WTC11 (cell line): ENCODE data around the gene AMER3. TPM values are rescaled to one million over a fixed set of nuclear protein-coding genes. Genes with fewer than 3 reads are reported as not detected.

Experiments
- CBFB ChIP-seq: sonication (generic); formaldehyde crosslinking; IDR thresholded peaks from 2 replicates; pipeline ENCODE4 v1.8.1; 2022; ENCODE audit warnings: mild to moderate bottlenecking, low read depth, missing genetic modification reagents
- CREB1 ChIP-seq: sonication (generic); formaldehyde crosslinking; IDR thresholded peaks from 2 replicates; pipeline ENCODE4 v1.8.0; 2023; ENCODE audit warnings: mild to moderate bottlenecking, missing genetic modification reagents
- EMX1 ChIP-seq: fragments of 250-450 bp; sonication (Bioruptor Pico); IDR thresholded peaks from 2 replicates; pipeline ENCODE4 v1.8.0; 2021; ENCODE audit warnings: mild to moderate bottlenecking
- GRHL2 ChIP-seq: fragments of 250-450 bp; sonication (Bioruptor Pico); IDR thresholded peaks from 2 replicates; pipeline ENCODE4 v1.8.0; 2022; ENCODE audit warnings: mild to moderate bottlenecking, moderate library complexity; ENCODE audit not compliant: insufficient replicate concordance, severe bottlenecking
- HMGA2 ChIP-seq: fragments of 250-450 bp; sonication (Bioruptor Pico); IDR thresholded peaks from 2 replicates; pipeline ENCODE4 v1.4.0; 2021; ENCODE audit warnings: mild to moderate bottlenecking, moderate library complexity
- IRF2 ChIP-seq: sonication (generic); formaldehyde crosslinking; IDR thresholded peaks from 2 replicates; pipeline ENCODE4 v1.8.0; 2022; ENCODE audit warnings: low read depth, missing genetic modification reagents, borderline replicate concordance
- KAT7 ChIP-seq: sonication (generic); formaldehyde crosslinking; IDR thresholded peaks from 2 replicates; pipeline ENCODE4 v1.8.1; 2023; ENCODE audit warnings: missing genetic modification reagents, mild to moderate bottlenecking, borderline replicate concordance
- MYBL2 ChIP-seq: sonication (generic); formaldehyde crosslinking; IDR thresholded peaks from 2 replicates; pipeline ENCODE4 v1.8.1; 2023; ENCODE audit warnings: mild to moderate bottlenecking, moderate library complexity, missing genetic modification reagents
- NFYB ChIP-seq: sonication (generic); formaldehyde crosslinking; conservative IDR thresholded peaks from 2 replicates; pipeline ENCODE4 v1.8.0; 2022; ENCODE audit warnings: low read depth, missing genetic modification reagents
- TEAD4 ChIP-seq: sonication (generic); formaldehyde crosslinking; IDR thresholded peaks from 2 replicates; pipeline ENCODE4 v1.8.0; 2022; ENCODE audit warnings: mild to moderate bottlenecking, missing genetic modification reagents
- ZNF138 ChIP-seq: sonication (generic); formaldehyde crosslinking; conservative IDR thresholded peaks from 2 replicates; pipeline ENCODE4 v1.8.1; 2022; ENCODE audit warnings: mild to moderate bottlenecking, moderate library complexity, missing genetic modification reagents
- ZNF263 ChIP-seq: sonication (generic); formaldehyde crosslinking; IDR thresholded peaks from 2 replicates; pipeline ENCODE4 v1.8.1; 2022; ENCODE audit warnings: low read depth, mild to moderate bottlenecking, moderate library complexity, missing genetic modification reagents
- ZNF416 ChIP-seq: fragments of 250-450 bp; sonication (Bioruptor Pico); IDR thresholded peaks from 2 replicates; pipeline ENCODE4 v1.9.0; 2021; ENCODE audit warnings: mild to moderate bottlenecking, inconsistent platforms
- total RNA-seq: library from RNA; stranded (reverse); gene quantifications from 3 replicates; pipeline ENCODE4 v1.2.3, GENCODE V29; 2021
- TF ChIP-seq, protein P1 (sequence below): sonication (generic); formaldehyde crosslinking; IDR thresholded peaks from 2 replicates; pipeline ENCODE4 v1.8.0; 2023; ENCODE audit warnings: mild to moderate bottlenecking, missing genetic modification reagents
- TF ChIP-seq, protein P2 (sequence below): fragments of 250-450 bp; sonication (Bioruptor Pico); IDR thresholded peaks from 2 replicates; pipeline ENCODE4 v1.9.0; 2021; ENCODE audit warnings: mild to moderate bottlenecking
- TF ChIP-seq, protein P3 (sequence below): sonication (generic); formaldehyde crosslinking; IDR thresholded peaks from 2 replicates; pipeline ENCODE4 v1.8.0; 2022; ENCODE audit warnings: missing genetic modification reagents
- TF ChIP-seq, protein P4 (sequence below): sonication (generic); formaldehyde crosslinking; IDR thresholded peaks from 2 replicates; pipeline ENCODE4 v1.8.1; 2023; ENCODE audit warnings: mild to moderate bottlenecking, missing genetic modification reagents, borderline replicate concordance
- TF ChIP-seq, protein P5 (sequence below): fragments of 250-450 bp; sonication (Bioruptor Pico); IDR thresholded peaks from 2 replicates; pipeline ENCODE4 v1.9.0; 2021; ENCODE audit warnings: mild to moderate bottlenecking
- TF ChIP-seq, protein P6 (sequence below): sonication (generic); formaldehyde crosslinking; IDR thresholded peaks from 2 replicates; pipeline ENCODE4 v1.8.1; 2022; ENCODE audit warnings: low read depth, missing genetic modification reagents, borderline replicate concordance
- TF ChIP-seq, protein P7 (sequence below): sonication (generic); formaldehyde crosslinking; IDR thresholded peaks from 2 replicates; pipeline ENCODE4 v1.8.1; 2022; ENCODE audit warnings: low read depth, mild to moderate bottlenecking, moderate library complexity, missing genetic modification reagents, borderline replicate concordance

The AMER3 gene
- total RNA-seq, 1 experiment from 2014 or later: 0.13 TPM

DNA sequence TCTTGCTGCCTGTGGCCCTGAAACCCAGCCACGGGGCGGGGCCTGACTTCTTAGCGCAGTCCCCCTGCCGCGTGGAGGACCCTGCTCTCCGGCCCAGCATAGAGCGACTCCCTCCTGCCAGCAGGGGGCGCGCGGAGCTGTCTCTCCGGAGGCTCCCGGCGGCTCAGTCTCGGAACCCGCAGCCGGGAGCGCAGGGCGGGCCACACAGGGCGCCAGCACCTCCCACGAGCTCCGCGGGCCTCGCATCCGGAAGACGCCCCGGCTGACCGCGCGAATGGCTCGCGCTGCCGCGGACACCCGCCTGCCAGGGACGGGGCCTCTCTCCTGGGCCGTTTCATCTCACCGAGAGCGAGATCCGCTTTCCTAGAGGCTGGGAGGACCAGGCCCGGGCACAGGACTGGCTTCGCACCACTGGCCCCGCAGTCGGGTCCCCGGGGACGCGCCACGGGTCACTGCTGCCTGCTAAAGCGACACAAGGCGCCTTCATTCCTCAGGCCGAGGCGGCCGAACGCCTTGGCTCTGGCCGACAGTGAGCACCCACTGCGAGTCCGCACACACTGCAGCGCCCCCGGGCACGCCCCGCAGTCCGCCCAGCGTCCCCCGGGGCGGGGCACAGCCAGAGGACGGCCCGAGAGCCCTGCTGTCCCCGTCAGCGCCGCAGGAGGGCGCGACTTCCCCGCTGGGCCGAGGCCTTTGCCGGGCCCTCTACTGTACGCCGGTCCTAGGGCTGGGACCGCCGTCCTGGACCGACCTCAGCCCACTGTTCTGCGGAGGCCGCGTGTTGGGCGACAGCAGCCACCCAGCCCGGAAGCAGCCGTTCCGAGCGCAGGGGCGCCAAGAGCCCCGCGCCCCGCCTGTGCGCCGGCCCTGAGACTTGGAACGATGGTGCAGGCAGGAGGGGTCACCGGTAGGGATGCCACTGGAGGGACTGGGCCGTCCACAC is 42.4 kb downstream of the AMER3 start (continued):
- TF ChIP-seq, protein P1, sequence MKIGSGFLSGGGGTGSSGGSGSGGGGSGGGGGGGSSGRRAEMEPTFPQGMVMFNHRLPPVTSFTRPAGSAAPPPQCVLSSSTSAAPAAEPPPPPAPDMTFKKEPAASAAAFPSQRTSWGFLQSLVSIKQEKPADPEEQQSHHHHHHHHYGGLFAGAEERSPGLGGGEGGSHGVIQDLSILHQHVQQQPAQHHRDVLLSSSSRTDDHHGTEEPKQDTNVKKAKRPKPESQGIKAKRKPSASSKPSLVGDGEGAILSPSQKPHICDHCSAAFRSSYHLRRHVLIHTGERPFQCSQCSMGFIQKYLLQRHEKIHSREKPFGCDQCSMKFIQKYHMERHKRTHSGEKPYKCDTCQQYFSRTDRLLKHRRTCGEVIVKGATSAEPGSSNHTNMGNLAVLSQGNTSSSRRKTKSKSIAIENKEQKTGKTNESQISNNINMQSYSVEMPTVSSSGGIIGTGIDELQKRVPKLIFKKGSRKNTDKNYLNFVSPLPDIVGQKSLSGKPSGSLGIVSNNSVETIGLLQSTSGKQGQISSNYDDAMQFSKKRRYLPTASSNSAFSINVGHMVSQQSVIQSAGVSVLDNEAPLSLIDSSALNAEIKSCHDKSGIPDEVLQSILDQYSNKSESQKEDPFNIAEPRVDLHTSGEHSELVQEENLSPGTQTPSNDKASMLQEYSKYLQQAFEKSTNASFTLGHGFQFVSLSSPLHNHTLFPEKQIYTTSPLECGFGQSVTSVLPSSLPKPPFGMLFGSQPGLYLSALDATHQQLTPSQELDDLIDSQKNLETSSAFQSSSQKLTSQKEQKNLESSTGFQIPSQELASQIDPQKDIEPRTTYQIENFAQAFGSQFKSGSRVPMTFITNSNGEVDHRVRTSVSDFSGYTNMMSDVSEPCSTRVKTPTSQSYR (CRISPR knock-in tag): no peak
- TF ChIP-seq, protein P2, sequence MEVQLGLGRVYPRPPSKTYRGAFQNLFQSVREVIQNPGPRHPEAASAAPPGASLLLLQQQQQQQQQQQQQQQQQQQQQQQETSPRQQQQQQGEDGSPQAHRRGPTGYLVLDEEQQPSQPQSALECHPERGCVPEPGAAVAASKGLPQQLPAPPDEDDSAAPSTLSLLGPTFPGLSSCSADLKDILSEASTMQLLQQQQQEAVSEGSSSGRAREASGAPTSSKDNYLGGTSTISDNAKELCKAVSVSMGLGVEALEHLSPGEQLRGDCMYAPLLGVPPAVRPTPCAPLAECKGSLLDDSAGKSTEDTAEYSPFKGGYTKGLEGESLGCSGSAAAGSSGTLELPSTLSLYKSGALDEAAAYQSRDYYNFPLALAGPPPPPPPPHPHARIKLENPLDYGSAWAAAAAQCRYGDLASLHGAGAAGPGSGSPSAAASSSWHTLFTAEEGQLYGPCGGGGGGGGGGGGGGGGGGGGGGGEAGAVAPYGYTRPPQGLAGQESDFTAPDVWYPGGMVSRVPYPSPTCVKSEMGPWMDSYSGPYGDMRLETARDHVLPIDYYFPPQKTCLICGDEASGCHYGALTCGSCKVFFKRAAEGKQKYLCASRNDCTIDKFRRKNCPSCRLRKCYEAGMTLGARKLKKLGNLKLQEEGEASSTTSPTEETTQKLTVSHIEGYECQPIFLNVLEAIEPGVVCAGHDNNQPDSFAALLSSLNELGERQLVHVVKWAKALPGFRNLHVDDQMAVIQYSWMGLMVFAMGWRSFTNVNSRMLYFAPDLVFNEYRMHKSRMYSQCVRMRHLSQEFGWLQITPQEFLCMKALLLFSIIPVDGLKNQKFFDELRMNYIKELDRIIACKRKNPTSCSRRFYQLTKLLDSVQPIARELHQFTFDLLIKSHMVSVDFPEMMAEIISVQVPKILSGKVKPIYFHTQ (CRISPR knock-in tag): no peak
- TF ChIP-seq ZNF138 (CRISPR knock-in tag) (no peak), CBFB (no peak), ZNF416 (peak; percentile 68), HMGA2 (CRISPR knock-in tag) (no peak), GRHL2 (CRISPR knock-in tag) (no peak), TEAD4 (no peak), KAT7 (CRISPR knock-in tag) (no peak), ZNF263 (CRISPR knock-in tag) (no peak), IRF2 (no peak), EMX1 (CRISPR knock-in tag) (no peak), MYBL2 (peak; percentile 40; the same call in 1 of the 2 replicates), CREB1 (CRISPR knock-in tag) (no peak), NFYB (no peak)
- TF ChIP-seq, protein P3, sequence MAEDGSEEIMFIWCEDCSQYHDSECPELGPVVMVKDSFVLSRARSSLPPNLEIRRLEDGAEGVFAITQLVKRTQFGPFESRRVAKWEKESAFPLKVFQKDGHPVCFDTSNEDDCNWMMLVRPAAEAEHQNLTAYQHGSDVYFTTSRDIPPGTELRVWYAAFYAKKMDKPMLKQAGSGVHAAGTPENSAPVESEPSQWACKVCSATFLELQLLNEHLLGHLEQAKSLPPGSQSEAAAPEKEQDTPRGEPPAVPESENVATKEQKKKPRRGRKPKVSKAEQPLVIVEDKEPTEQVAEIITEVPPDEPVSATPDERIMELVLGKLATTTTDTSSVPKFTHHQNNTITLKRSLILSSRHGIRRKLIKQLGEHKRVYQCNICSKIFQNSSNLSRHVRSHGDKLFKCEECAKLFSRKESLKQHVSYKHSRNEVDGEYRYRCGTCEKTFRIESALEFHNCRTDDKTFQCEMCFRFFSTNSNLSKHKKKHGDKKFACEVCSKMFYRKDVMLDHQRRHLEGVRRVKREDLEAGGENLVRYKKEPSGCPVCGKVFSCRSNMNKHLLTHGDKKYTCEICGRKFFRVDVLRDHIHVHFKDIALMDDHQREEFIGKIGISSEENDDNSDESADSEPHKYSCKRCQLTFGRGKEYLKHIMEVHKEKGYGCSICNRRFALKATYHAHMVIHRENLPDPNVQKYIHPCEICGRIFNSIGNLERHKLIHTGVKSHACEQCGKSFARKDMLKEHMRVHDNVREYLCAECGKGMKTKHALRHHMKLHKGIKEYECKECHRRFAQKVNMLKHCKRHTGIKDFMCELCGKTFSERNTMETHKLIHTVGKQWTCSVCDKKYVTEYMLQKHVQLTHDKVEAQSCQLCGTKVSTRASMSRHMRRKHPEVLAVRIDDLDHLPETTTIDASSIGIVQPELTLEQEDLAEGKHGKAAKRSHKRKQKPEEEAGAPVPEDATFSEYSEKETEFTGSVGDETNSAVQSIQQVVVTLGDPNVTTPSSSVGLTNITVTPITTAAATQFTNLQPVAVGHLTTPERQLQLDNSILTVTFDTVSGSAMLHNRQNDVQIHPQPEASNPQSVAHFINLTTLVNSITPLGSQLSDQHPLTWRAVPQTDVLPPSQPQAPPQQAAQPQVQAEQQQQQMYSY: no peak
- TF ChIP-seq, protein P4, sequence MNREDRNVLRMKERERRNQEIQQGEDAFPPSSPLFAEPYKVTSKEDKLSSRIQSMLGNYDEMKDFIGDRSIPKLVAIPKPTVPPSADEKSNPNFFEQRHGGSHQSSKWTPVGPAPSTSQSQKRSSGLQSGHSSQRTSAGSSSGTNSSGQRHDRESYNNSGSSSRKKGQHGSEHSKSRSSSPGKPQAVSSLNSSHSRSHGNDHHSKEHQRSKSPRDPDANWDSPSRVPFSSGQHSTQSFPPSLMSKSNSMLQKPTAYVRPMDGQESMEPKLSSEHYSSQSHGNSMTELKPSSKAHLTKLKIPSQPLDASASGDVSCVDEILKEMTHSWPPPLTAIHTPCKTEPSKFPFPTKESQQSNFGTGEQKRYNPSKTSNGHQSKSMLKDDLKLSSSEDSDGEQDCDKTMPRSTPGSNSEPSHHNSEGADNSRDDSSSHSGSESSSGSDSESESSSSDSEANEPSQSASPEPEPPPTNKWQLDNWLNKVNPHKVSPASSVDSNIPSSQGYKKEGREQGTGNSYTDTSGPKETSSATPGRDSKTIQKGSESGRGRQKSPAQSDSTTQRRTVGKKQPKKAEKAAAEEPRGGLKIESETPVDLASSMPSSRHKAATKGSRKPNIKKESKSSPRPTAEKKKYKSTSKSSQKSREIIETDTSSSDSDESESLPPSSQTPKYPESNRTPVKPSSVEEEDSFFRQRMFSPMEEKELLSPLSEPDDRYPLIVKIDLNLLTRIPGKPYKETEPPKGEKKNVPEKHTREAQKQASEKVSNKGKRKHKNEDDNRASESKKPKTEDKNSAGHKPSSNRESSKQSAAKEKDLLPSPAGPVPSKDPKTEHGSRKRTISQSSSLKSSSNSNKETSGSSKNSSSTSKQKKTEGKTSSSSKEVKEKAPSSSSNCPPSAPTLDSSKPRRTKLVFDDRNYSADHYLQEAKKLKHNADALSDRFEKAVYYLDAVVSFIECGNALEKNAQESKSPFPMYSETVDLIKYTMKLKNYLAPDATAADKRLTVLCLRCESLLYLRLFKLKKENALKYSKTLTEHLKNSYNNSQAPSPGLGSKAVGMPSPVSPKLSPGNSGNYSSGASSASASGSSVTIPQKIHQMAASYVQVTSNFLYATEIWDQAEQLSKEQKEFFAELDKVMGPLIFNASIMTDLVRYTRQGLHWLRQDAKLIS: no peak
- TF ChIP-seq, protein P5, sequence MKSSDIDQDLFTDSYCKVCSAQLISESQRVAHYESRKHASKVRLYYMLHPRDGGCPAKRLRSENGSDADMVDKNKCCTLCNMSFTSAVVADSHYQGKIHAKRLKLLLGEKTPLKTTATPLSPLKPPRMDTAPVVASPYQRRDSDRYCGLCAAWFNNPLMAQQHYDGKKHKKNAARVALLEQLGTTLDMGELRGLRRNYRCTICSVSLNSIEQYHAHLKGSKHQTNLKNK (CRISPR knock-in tag): no peak
- TF ChIP-seq, protein P6, sequence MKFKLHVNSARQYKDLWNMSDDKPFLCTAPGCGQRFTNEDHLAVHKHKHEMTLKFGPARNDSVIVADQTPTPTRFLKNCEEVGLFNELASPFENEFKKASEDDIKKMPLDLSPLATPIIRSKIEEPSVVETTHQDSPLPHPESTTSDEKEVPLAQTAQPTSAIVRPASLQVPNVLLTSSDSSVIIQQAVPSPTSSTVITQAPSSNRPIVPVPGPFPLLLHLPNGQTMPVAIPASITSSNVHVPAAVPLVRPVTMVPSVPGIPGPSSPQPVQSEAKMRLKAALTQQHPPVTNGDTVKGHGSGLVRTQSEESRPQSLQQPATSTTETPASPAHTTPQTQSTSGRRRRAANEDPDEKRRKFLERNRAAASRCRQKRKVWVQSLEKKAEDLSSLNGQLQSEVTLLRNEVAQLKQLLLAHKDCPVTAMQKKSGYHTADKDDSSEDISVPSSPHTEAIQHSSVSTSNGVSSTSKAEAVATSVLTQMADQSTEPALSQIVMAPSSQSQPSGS (CRISPR knock-in tag): no peak
- TF ChIP-seq, protein P7, sequence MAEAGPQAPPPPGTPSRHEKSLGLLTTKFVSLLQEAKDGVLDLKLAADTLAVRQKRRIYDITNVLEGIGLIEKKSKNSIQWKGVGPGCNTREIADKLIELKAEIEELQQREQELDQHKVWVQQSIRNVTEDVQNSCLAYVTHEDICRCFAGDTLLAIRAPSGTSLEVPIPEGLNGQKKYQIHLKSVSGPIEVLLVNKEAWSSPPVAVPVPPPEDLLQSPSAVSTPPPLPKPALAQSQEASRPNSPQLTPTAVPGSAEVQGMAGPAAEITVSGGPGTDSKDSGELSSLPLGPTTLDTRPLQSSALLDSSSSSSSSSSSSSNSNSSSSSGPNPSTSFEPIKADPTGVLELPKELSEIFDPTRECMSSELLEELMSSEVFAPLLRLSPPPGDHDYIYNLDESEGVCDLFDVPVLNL (CRISPR knock-in tag): no peak
